Measurements from ENCODE around the gene PTGER1.
"Not testable (repeated sequence)": the region's sequence is repeated elsewhere in the genome, so short reads cannot be mapped to it uniquely, and the experiment has no call there.

The PTGER1 gene

GRCh38 chr19:14510311-14511228, 35.4 kb upstream of the PTGER1 start:
- DNase-seq (ENCODE audit: low spot score in 2 of 2) = no peak
- no peak for ATAC-seq
- H3K9me3 Mint-ChIP-seq = no peaks in the 10 kb centered on the region
- H3K4me3 Mint-ChIP-seq = no peak overlapping the region
- peaks cover 45% of the 10 kb centered on the region for H3K4me1 Mint-ChIP-seq
- peaks cover 48% of the 10 kb centered on the region for H3K36me3 Mint-ChIP-seq
- H3K27ac Mint-ChIP-seq = peak overlapping the region; percentile 52

GRCh38 chr19:14507704-14508542, 32.8 kb upstream of the PTGER1 start:
- no peaks in the 10 kb centered on the region for H3K9me3 Mint-ChIP-seq
- peaks cover 45% of the 10 kb centered on the region for H3K4me1 Mint-ChIP-seq
- ATAC-seq (no peak), DNase-seq (ENCODE audit: low spot score in 2 of 2) (no peak)
- H3K4me3 Mint-ChIP-seq = peak overlapping the region; percentile 4
- peaks cover 22% of the 10 kb centered on the region for H3K36me3 Mint-ChIP-seq
- H3K27ac Mint-ChIP-seq = peak overlapping the region; percentile 83

GRCh38 chr19:14505488-14506239, 30.5 kb upstream of the PTGER1 start:
- peak overlapping the region; percentile 67 for H3K27ac Mint-ChIP-seq
- no peaks in the 10 kb centered on the region for H3K9me3 Mint-ChIP-seq
- peak; percentile 88 for ATAC-seq
- DNase-seq (ENCODE audit: low spot score in 2 of 2) = peak; percentile 74 to 90
- peaks cover 38% of the 10 kb centered on the region for H3K4me1 Mint-ChIP-seq
- H3K4me3 Mint-ChIP-seq = no peak overlapping the region
- H3K36me3 Mint-ChIP-seq = peaks cover 5% of the 10 kb centered on the region

DNA sequence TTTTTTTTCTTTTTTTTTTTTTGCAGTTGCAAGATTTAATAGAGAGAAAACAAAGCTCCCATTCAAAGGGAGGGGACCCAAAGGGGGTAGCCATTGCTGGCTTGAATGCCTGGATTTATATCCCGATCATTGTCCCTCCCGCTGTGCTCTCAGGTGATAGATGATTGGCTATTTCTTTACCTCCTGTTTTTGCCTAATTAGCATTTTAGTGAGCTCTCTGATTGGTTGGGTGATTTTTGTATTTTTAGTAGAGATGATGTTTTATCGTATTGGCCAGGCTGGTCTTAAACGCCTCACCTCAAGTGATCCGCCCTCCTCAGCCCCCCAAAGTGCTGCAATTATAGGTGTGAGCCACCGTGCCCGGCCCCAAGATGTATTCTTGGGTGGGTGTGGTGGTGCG, 29.4 kb upstream of the PTGER1 start:
- H3K36me3 Mint-ChIP-seq; DNase-seq (ENCODE audit: low spot score in 2 of 2); ATAC-seq; H3K4me3 Mint-ChIP-seq; H3K27ac Mint-ChIP-seq; H3K9me3 Mint-ChIP-seq: not testable (repeated sequence)
- H3K4me1 Mint-ChIP-seq = peaks cover 38% of the 10 kb centered on the region

DNA sequence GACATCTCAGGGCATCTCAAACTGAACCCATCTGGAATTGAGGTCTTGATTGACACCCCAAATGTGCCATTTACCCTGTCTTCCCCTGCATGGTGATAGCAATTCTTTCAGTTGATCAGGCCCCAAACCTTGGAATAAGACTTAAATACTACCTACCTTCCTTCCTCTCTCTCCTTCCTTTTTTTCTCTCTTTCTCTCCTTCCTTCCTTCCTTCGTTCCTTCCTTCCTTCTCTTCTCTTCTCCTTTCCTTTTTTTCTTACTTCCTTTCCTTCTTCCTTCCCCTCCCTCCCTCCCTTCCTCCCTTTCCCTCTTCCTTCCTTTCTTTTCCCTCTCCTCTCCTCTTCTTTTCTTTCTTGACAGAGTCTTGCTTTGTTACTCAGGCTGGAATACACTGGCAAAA, 28.1 kb upstream of the PTGER1 start:
- no peak for ATAC-seq
- Mint-ChIP-seq H3K36me3 (no peaks in the 10 kb centered on the region), H3K4me1 (peaks cover 38% of the 10 kb centered on the region), H3K9me3 (no peaks in the 10 kb centered on the region), H3K27ac (peak overlapping the region; percentile 35), H3K4me3 (no peak overlapping the region)
- no peak for DNase-seq (ENCODE audit: low spot score in 2 of 2)

DNA sequence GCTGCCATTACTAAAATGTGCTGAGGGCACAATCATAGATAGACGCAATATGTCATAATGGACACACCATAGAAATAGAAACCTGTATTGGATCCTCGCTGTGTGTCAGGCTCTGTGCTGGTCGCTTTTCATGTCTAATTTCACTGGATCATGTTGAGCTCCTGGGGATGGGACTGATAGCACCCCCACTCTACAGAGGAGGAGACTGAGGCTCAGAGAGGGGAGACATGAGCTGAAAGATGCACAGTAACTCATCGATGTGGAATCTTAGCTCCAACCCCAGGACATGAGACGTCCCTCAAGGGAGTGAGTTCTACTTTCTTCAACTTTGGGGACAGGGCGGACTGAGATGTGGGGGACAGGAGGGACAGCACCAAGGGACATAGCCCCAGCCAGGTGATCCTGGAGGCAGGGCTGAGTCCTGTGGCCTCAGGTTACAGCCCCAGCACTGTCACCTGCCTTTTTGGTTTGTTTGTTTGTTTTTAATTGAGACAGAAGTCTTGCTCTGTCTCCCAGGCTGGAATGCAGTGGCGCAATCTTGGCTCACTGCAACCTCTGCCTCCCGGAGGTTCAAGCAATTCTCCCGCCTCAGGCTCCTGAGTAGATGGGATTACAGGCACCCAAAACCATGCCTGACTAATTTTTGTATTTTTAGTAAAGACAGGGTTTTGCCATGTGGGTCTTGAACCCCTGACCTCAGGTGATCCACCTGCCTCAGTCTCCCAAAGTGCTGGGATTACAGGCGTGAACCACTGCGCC, 27.4 kb upstream of the PTGER1 start:
- H3K4me1 Mint-ChIP-seq = peaks cover 35% of the 10 kb centered on the region
- H3K9me3 Mint-ChIP-seq = no peaks in the 10 kb centered on the region
- ATAC-seq (no peak), DNase-seq (ENCODE audit: low spot score in 2 of 2) (no peak)
- H3K27ac Mint-ChIP-seq = no peak overlapping the region
- no peak overlapping the region for H3K4me3 Mint-ChIP-seq
- H3K36me3 Mint-ChIP-seq = no peaks in the 10 kb centered on the region

DNA sequence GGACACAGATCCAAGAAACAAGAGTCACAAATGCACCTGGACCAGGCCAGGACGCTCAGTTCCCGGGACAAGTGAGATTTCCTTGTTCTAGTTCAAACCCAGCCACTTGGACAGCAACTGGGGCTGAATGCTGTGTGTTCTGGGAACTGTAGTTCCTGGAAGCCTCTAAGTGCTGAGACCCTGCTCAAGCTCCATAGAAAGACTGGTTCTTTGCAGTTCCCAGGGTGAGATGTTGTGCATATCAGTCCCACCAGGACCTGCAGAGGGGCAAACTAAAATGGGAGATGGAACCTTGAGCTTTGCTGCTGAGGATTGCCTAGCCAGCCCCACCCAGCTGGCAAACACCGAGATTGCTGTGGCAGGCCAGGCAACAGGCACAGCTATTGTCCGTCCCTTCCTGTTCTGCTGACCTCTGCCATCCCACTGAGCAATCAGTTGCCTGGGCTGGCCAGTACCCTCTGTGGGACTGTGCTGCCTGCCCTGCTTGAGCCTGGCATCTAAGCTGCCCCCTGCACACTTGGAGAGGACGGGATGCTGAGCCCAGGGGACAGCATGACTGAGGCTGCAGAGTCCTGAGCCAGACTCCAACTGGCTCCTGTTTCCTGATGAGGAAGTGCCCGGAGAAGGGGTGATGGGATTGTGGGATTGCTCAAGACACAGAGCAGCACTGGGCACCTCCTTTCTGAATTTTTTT, 22.2 kb upstream of the PTGER1 start:
- no peak for ATAC-seq
- Mint-ChIP-seq H3K36me3 (no peaks in the 10 kb centered on the region), H3K9me3 (no peaks in the 10 kb centered on the region), H3K4me3 (peak overlapping the region; percentile 72), H3K4me1 (peaks cover 18% of the 10 kb centered on the region), H3K27ac (no peak overlapping the region)
- no peak for DNase-seq (ENCODE audit: low spot score in 2 of 2)

DNA sequence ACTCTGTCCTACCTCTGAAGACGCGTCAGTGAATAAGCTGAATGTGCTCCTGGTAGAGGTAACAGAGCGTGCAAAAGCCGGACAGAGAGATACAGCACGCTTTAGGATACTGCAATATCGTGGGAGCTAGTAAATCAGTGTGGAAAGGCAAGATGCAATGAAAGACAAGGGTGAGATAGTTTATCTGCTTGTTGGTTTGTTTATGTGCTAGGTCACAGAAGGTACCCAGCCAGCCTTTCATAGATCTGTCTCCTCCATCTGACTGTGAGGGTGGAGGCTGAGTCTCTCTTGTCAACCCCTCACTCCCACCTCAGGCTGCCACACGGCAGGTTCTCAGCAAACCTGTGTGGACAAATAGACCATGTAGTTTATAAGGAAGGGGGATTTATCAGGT, 21.7 kb upstream of the PTGER1 start:
- no peak overlapping the region for H3K27ac Mint-ChIP-seq
- peak overlapping the region; percentile 72 for H3K4me3 Mint-ChIP-seq
- DNase-seq (ENCODE audit: low spot score in 2 of 2) (no peak), ATAC-seq (no peak)
- H3K4me1 Mint-ChIP-seq = peaks cover 18% of the 10 kb centered on the region
- no peaks in the 10 kb centered on the region for H3K9me3 Mint-ChIP-seq
- peaks cover under 1% of the 10 kb centered on the region for H3K36me3 Mint-ChIP-seq

DNA sequence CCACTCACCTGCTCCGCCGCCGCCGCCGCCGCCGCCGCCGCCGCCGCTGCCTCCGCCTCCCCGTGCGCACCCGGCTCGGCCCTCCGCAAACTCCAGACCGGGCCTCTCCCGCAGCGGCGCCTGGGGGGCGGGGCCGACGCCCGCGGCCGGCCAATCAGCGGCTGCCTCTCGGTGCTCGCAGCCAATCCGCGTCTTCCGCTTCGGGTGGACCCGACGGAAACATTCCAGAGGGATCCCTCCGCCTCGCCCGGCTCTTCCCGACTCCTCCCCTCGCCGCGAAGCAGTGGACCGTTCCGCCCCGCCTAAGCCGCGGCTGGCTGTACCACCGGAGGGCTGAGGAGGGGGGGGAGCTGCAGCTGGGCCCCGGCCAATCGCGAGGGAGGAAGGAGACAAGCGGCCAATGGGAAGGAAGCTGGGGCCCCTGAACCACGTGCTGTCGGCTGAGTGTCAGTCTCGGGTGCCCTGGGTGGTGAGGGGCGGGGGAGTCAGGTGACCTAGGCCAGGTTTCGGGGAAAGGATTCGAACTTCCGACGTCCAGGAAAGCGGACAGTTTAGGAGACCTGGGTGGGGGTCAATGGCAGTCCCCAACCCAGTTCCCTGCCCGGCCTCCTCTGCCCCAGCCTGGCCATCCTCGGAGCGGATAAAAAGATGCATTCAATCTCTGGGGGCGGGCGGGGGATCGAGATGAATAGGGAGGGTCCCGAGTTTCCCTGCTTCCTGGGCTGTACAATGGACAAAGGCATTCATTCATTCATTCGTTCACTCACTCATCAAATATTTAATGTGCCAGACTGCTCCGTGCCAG, 21.1 kb upstream of the PTGER1 start, which contains the start of gene GIPC1:
GIPC1 (minus strand) TSS at position 99 of the 805 bp plus-strand sequence. CDS start 13,151 bp downstream, outside the sequence.
- H3K4me3 Mint-ChIP-seq = peak within 1 kb of the TSS; percentile 72
- peaks cover 18% of the 10 kb centered on the region for H3K4me1 Mint-ChIP-seq
- H3K36me3 Mint-ChIP-seq = peaks cover 6% of the 10 kb centered on the region
- DNase-seq (ENCODE audit: low spot score in 2 of 2) (peak; percentile 90 to 92), ATAC-seq (peak; percentile 93)
- peak within 1 kb of the TSS; percentile 76 for H3K27ac Mint-ChIP-seq
- H3K9me3 Mint-ChIP-seq = no peaks in the 10 kb centered on the region

DNA sequence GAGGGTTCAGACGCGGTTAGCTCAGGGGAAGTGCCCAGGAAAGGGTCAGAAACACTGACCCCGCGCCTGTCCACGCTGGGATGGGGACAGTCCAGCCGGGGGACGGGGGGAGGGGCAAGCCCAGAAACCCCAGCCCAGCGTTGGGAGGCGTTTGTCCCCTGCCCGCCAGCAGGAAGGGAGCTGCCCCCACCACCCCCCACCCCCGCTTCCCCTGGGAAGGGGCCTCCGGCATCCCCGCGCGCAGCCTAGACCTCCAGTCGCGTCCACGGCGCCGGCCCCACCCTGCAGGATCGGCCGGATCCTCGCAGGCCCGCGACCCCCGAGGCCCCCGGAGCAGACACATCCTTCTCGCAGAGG, 20.5 kb upstream of the PTGER1 start:
- no peaks in the 10 kb centered on the region for H3K9me3 Mint-ChIP-seq
- peak overlapping the region; percentile 76 for H3K27ac Mint-ChIP-seq
- peaks cover 8% of the 10 kb centered on the region for H3K36me3 Mint-ChIP-seq
- no peak for ATAC-seq
- no peak for DNase-seq (ENCODE audit: low spot score in 2 of 2)
- peaks cover 18% of the 10 kb centered on the region for H3K4me1 Mint-ChIP-seq
- peak overlapping the region; percentile 72 for H3K4me3 Mint-ChIP-seq

- peaks cover 18% of the 10 kb centered on the region for H3K4me1 Mint-ChIP-seq
- ATAC-seq (peak; percentile 14), DNase-seq (ENCODE audit: low spot score in 2 of 2) (no peak)
- peaks cover 13% of the 10 kb centered on the region for H3K36me3 Mint-ChIP-seq
- no peaks in the 10 kb centered on the region for H3K9me3 Mint-ChIP-seq
- H3K4me3 Mint-ChIP-seq = peak overlapping the region; percentile 72
- peak overlapping the region; percentile 76 for H3K27ac Mint-ChIP-seq
Observed at GRCh38 chr19:14494910-14495671, 19.9 kb upstream of the PTGER1 start.

- peaks cover 18% of the 10 kb centered on the region for H3K4me1 Mint-ChIP-seq
- no peak for ATAC-seq
- peak overlapping the region; percentile 72 for H3K4me3 Mint-ChIP-seq
- peak overlapping the region; percentile 76 for H3K27ac Mint-ChIP-seq
- DNase-seq (ENCODE audit: low spot score in 2 of 2) = no peak
- no peaks in the 10 kb centered on the region for H3K9me3 Mint-ChIP-seq
- peaks cover 20% of the 10 kb centered on the region for H3K36me3 Mint-ChIP-seq
Observed at GRCh38 chr19:14494411-14494810, 19.3 kb upstream of the PTGER1 start.

Data from stimulated activated effector memory CD8-positive, alpha-beta T cell treated with anti-CD3 and anti-CD28 coated beads, Interleukin-12 subunit alpha, Interleukin-12 subunit beta, amount 100 ng/mL, for 72 hours (primary cell).